SK-N-SH treated with all-trans-retinoic acid at 6 μM for 48 hours (cell line): ENCODE results near the gene SLC5A9.

Experiments
- ATAC-seq: fragments of 200-7000 bp; cut with Tn5 transposase; 3 replicates; pipeline ENCODE4 v1.9.1; 2020; ENCODE audit warnings: mild to moderate bottlenecking, moderate library complexity
- BACH2 ChIP-seq: fragments of 250-450 bp; sonication (Bioruptor Pico); IDR thresholded peaks from 2 replicates; pipeline ENCODE4 v1.9.0; 2021; ENCODE audit warnings: mild to moderate bottlenecking, borderline replicate concordance
- CSDC2 ChIP-seq: fragments of 250-450 bp; sonication (Bioruptor Pico); IDR thresholded peaks from 2 replicates; pipeline ENCODE4 v1.5.0; 2020; ENCODE audit warnings: mild to moderate bottlenecking, moderate library complexity
- ESRRG ChIP-seq: fragments of 250-450 bp; sonication (Bioruptor Pico); IDR thresholded peaks from 2 replicates; pipeline ENCODE4 v1.6.1; 2021; ENCODE audit warnings: mild to moderate bottlenecking
- GLIS3 ChIP-seq: fragments of 250-450 bp; sonication (Bioruptor Pico); IDR thresholded peaks from 2 replicates; pipeline ENCODE4 v1.5.0; 2020; ENCODE audit warnings: mild to moderate bottlenecking, moderate library complexity
- ISL1 ChIP-seq: fragments of 250-450 bp; sonication (Bioruptor Pico); IDR thresholded peaks from 2 replicates; pipeline ENCODE4 v2.1.2; 2022; ENCODE audit warnings: mild to moderate bottlenecking, moderate library complexity
- OSR1 ChIP-seq: fragments of 250-450 bp; sonication (Bioruptor Pico); IDR thresholded peaks from 2 replicates; pipeline ENCODE4 v1.8.0; 2022; ENCODE audit warnings: moderate library complexity, mild to moderate bottlenecking, inconsistent platforms
- PPARA ChIP-seq: fragments of 250-450 bp; sonication (Bioruptor Pico); IDR thresholded peaks from 2 replicates; pipeline ENCODE4 v1.5.0; 2020; ENCODE audit warnings: mild to moderate bottlenecking, borderline replicate concordance
- RARB ChIP-seq: fragments of 250-450 bp; sonication (Bioruptor Pico); IDR thresholded peaks from 2 replicates; pipeline ENCODE4 v1.8.0; 2021; ENCODE audit warnings: mild to moderate bottlenecking, moderate library complexity
- SNAI2 ChIP-seq: fragments of 250-450 bp; sonication (Bioruptor Pico); IDR thresholded peaks from 2 replicates; pipeline ENCODE4 v1.5.0; 2020; ENCODE audit warnings: mild to moderate bottlenecking, moderate library complexity
- TCF4 ChIP-seq: fragments of 250-450 bp; sonication (Bioruptor Pico); IDR thresholded peaks from 2 replicates; pipeline ENCODE4 v1.8.0; 2021; ENCODE audit warnings: mild to moderate bottlenecking, moderate library complexity, borderline replicate concordance
- TOX ChIP-seq: fragments of 250-450 bp; sonication (Bioruptor Pico); IDR thresholded peaks from 2 replicates; pipeline ENCODE4 v1.8.0; 2021; ENCODE audit warnings: mild to moderate bottlenecking, moderate library complexity, borderline replicate concordance
- ZC3H10 ChIP-seq: fragments of 250-450 bp; sonication (Bioruptor Pico); IDR thresholded peaks from 2 replicates; pipeline ENCODE4 v1.5.1; 2021; ENCODE audit warnings: mild to moderate bottlenecking, moderate library complexity
- ZFP3 ChIP-seq: fragments of 250-450 bp; sonication (Bioruptor Pico); IDR thresholded peaks from 2 replicates; pipeline ENCODE4 v1.5.0; 2020; ENCODE audit warnings: mild to moderate bottlenecking, moderate library complexity
- ZFP30 ChIP-seq: fragments of 450-650 bp; formaldehyde crosslinking; IDR thresholded peaks from 2 replicates; pipeline ENCODE4 v1.5.0; 2022; ENCODE audit warnings: mild to moderate bottlenecking, moderate library complexity
- ZNF565 ChIP-seq: fragments of 450-650 bp; formaldehyde crosslinking; conservative IDR thresholded peaks from 2 replicates; pipeline ENCODE4 v1.5.0; 2020; ENCODE audit warnings: low read depth, mild to moderate bottlenecking, moderate library complexity
- ZNF70 ChIP-seq: fragments of 450-650 bp; formaldehyde crosslinking; IDR thresholded peaks from 2 replicates; pipeline ENCODE4 v1.5.0; 2020; ENCODE audit warnings: mild to moderate bottlenecking, moderate library complexity
- ZNF8 ChIP-seq: fragments of 450-650 bp; formaldehyde crosslinking; IDR thresholded peaks from 2 replicates; pipeline ENCODE4 v1.5.0; 2020; ENCODE audit warnings: mild to moderate bottlenecking, moderate library complexity
- TF ChIP-seq, protein P1 (sequence below): fragments of 250-450 bp; sonication (Bioruptor Pico); IDR thresholded peaks from 2 replicates; pipeline ENCODE4 v1.8.0; 2021; ENCODE audit warnings: low read depth, mild to moderate bottlenecking, moderate library complexity, borderline replicate concordance
- TF ChIP-seq, protein P2 (sequence below): fragments of 250-450 bp; sonication (Bioruptor Pico); IDR thresholded peaks from 2 replicates; pipeline ENCODE4 v1.5.1; 2021; ENCODE audit warnings: mild to moderate bottlenecking, moderate library complexity
- TF ChIP-seq, protein P3 (sequence below): fragments of 250-450 bp; sonication (Bioruptor Pico); IDR thresholded peaks from 2 replicates; pipeline ENCODE4 v1.5.0; 2020; ENCODE audit warnings: mild to moderate bottlenecking, moderate library complexity
- TF ChIP-seq, protein P4 (sequence below): fragments of 250-450 bp; sonication (Bioruptor Pico); IDR thresholded peaks from 2 replicates; pipeline ENCODE4 v1.8.0; 2020; ENCODE audit warnings: mild to moderate bottlenecking, moderate library complexity, borderline replicate concordance

SLC5A9 gene

DNA sequence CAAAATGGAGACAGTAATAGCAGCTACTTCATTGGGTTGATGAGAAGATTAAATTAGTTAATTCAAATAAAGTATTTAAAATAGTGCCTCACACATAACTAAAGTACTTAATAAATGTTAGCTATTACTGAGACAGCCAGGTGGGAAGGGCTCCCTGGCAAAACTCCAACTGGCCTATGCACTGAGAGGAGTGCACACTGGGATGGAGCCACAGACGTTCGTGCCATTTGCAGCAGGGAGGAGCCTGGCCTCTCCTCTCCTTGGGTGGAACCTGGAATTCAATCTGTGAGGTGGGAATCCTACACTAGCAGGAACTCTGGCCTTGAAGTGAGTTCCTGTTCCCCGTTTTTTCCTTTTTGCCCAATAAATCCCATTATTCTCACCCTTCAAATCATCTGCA is 28.1 kb downstream of the SLC5A9 start:
- TF ChIP-seq BACH2 (CRISPR knock-in tag) (no peak), TCF4 (CRISPR knock-in tag) (no peak), CSDC2 (CRISPR knock-in tag) (no peak), PPARA (CRISPR knock-in tag) (no peak), ZFP30 (CRISPR knock-in tag) (no peak), ISL1 (CRISPR knock-in tag) (no peak), SNAI2 (CRISPR knock-in tag) (no peak), ZC3H10 (CRISPR knock-in tag) (no peak)
- TF ChIP-seq, protein P1, sequence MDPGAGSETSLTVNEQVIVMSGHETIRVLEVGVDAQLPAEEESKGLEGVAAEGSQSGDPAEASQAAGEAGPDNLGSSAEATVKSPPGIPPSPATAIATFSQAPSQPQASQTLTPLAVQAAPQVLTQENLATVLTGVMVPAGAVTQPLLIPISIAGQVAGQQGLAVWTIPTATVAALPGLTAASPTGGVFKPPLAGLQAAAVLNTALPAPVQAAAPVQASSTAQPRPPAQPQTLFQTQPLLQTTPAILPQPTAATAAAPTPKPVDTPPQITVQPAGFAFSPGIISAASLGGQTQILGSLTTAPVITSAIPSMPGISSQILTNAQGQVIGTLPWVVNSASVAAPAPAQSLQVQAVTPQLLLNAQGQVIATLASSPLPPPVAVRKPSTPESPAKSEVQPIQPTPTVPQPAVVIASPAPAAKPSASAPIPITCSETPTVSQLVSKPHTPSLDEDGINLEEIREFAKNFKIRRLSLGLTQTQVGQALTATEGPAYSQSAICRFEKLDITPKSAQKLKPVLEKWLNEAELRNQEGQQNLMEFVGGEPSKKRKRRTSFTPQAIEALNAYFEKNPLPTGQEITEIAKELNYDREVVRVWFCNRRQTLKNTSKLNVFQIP (CRISPR knock-in tag): no peak
- TF ChIP-seq, protein P2, sequence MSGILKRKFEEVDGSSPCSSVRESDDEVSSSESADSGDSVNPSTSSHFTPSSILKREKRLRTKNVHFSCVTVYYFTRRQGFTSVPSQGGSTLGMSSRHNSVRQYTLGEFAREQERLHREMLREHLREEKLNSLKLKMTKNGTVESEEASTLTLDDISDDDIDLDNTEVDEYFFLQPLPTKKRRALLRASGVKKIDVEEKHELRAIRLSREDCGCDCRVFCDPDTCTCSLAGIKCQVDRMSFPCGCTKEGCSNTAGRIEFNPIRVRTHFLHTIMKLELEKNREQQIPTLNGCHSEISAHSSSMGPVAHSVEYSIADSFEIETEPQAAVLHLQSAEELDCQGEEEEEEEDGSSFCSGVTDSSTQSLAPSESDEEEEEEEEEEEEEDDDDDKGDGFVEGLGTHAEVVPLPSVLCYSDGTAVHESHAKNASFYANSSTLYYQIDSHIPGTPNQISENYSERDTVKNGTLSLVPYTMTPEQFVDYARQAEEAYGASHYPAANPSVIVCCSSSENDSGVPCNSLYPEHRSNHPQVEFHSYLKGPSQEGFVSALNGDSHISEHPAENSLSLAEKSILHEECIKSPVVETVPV (CRISPR knock-in tag): no peak
- no peak for ATAC-seq

DNA sequence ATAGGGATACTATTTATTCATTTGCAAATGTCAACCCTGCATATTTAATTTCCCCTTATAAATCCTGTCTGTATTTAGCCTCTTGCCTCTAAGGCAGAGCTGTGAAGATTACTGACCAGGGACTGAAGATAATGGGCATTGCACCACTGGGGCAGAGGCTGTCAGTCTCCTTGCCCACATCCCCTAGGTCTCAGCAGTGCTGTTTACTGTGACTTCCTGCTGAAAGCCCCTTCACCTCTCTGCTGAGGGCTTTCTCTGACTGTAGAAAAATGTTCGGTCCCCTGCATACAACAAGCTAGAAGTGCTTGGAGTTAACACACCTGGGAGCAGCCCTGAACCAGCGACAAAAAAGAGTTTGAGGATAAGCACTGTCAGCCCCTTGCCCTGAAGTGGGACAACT is 28.8 kb downstream of the SLC5A9 start:
- TF ChIP-seq, protein P3, sequence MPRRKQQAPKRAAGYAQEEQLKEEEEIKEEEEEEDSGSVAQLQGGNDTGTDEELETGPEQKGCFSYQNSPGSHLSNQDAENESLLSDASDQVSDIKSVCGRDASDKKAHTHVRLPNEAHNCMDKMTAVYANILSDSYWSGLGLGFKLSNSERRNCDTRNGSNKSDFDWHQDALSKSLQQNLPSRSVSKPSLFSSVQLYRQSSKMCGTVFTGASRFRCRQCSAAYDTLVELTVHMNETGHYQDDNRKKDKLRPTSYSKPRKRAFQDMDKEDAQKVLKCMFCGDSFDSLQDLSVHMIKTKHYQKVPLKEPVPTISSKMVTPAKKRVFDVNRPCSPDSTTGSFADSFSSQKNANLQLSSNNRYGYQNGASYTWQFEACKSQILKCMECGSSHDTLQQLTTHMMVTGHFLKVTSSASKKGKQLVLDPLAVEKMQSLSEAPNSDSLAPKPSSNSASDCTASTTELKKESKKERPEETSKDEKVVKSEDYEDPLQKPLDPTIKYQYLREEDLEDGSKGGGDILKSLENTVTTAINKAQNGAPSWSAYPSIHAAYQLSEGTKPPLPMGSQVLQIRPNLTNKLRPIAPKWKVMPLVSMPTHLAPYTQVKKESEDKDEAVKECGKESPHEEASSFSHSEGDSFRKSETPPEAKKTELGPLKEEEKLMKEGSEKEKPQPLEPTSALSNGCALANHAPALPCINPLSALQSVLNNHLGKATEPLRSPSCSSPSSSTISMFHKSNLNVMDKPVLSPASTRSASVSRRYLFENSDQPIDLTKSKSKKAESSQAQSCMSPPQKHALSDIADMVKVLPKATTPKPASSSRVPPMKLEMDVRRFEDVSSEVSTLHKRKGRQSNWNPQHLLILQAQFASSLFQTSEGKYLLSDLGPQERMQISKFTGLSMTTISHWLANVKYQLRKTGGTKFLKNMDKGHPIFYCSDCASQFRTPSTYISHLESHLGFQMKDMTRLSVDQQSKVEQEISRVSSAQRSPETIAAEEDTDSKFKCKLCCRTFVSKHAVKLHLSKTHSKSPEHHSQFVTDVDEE: no peak
- TF ChIP-seq TCF4 (CRISPR knock-in tag): no peak
- TF ChIP-seq ZFP3 (CRISPR knock-in tag): no peak
- no peak for TF ChIP-seq RARB (CRISPR knock-in tag)
- TF ChIP-seq ZC3H10 (CRISPR knock-in tag): no peak
- no peak for TF ChIP-seq TOX
- TF ChIP-seq ZFP30 (CRISPR knock-in tag): no peak
- no peak for TF ChIP-seq ZNF565
- no peak for TF ChIP-seq ZNF8
- TF ChIP-seq, protein P4, sequence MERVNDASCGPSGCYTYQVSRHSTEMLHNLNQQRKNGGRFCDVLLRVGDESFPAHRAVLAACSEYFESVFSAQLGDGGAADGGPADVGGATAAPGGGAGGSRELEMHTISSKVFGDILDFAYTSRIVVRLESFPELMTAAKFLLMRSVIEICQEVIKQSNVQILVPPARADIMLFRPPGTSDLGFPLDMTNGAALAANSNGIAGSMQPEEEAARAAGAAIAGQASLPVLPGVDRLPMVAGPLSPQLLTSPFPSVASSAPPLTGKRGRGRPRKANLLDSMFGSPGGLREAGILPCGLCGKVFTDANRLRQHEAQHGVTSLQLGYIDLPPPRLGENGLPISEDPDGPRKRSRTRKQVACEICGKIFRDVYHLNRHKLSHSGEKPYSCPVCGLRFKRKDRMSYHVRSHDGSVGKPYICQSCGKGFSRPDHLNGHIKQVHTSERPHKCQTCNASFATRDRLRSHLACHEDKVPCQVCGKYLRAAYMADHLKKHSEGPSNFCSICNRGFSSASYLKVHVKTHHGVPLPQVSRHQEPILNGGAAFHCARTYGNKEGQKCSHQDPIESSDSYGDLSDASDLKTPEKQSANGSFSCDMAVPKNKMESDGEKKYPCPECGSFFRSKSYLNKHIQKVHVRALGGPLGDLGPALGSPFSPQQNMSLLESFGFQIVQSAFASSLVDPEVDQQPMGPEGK (CRISPR knock-in tag): no peak
- no peak for TF ChIP-seq BACH2 (CRISPR knock-in tag)

DNA sequence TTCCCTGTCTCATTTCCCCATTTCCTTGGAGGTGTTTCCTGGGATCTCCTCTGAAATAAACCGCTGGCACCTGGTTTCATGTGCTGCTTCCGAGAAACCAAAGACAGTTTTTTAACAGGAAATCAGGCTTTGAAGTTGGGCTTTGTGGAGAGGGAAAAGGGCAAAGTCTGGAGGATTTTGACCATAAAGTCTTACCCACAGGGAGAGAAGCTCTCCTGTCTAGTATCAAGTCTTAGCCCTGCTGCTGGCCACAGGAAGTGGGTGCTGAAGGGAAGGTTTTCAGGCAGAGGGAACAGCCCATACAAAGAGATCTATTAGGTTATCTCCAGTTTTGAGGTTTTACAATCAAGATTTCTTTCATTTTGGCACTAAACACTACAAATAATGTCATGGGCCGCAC is 29.3 kb downstream of the SLC5A9 start:
- ATAC-seq: no peak
- TF ChIP-seq, protein P1 (CRISPR knock-in tag): no peak
- TF ChIP-seq, protein P2 (CRISPR knock-in tag): no peak
- no peak for TF ChIP-seq ESRRG (CRISPR knock-in tag)
- TF ChIP-seq CSDC2 (CRISPR knock-in tag): no peak
- no peak for TF ChIP-seq ZNF565
- no peak for TF ChIP-seq TCF4 (CRISPR knock-in tag)
- TF ChIP-seq ZFP3 (CRISPR knock-in tag): no peak
- TF ChIP-seq SNAI2 (CRISPR knock-in tag): no peak
- TF ChIP-seq ZNF70 (CRISPR knock-in tag): no peak
- TF ChIP-seq ISL1 (CRISPR knock-in tag): no peak
- no peak for TF ChIP-seq ZNF8
- TF ChIP-seq GLIS3 (CRISPR knock-in tag): no peak
- no peak for TF ChIP-seq PPARA (CRISPR knock-in tag)
- TF ChIP-seq, protein P3: no peak
- no peak for TF ChIP-seq OSR1 (CRISPR knock-in tag)
- no peak for TF ChIP-seq TOX
- no peak for TF ChIP-seq RARB (CRISPR knock-in tag)
- TF ChIP-seq ZFP30 (CRISPR knock-in tag): no peak

More for the DNA sequence above, 28.8 kb downstream of the SLC5A9 start:
- no peak for ATAC-seq
